ENCODE measurements around the gene PHYH. TPM values are rescaled to one million over a fixed set of nuclear protein-coding genes. Genes with fewer than 3 reads are reported as not detected.

Gene PHYH
- total and polyA plus RNA-seq, 2 of the 4 experiments (the other 2 are of a cell fraction): 10.9 to 13.4 TPM

GRCh38 chr10:13337827-13338196 lies 37.9 kb upstream of the PHYH start:
- Histone ChIP-seq H3K9me3 (ENCODE audit: control insufficient read depth, insufficient read depth, low read length) (no peaks in the 10 kb centered on the region), H2BK120ac (ENCODE audit: low read depth, low read length) (no peak overlapping the region), H2BK20ac (ENCODE audit: low read depth, low read length) (no peak overlapping the region), H3K4ac (ENCODE audit: low read depth, low read length) (no peak overlapping the region), H3K36me3 (ENCODE audit: control insufficient read depth, insufficient read depth, low read length) (peaks cover 28% of the 10 kb centered on the region), H3K4me3 (ENCODE audit: insufficient read depth, low read depth, low read length) (no peak overlapping the region), H3K4me1 (ENCODE audit: control insufficient read depth, insufficient read depth, low read length) (peaks cover 2% of the 10 kb centered on the region; the same call in 1 of the 2 replicates), H3K9ac (ENCODE audit: low read depth, low read length) (no peak overlapping the region), H2AK9ac (replicated peaks; ENCODE audit: low read depth, low read length, poor library complexity) (no peak overlapping the region), H2AFZ (replicated peaks; ENCODE audit: low read length, poor library complexity) (no peak overlapping the region), H3K56ac (ENCODE audit: extremely low read depth, insufficient read depth, low read length) (no peak overlapping the region), H3K23ac (ENCODE audit: low read depth, low read length) (no peak overlapping the region), H2BK15ac (ENCODE audit: low read depth, low read length) (no peak overlapping the region), H4K5ac (ENCODE audit: low read depth, low read length) (no peak overlapping the region), H2BK5ac (ENCODE audit: low read depth, low read length, poor library complexity, severe bottlenecking) (no peak overlapping the region), H3K18ac (ENCODE audit: low read depth, low read length) (no peak overlapping the region), H3K9me1 (ENCODE audit: insufficient read depth, low read length) (peaks cover 6% of the 10 kb centered on the region), H3K27me3 (ENCODE audit: control insufficient read depth, insufficient read depth, low read length) (no peaks in the 10 kb centered on the region), H3K79me1 (ENCODE audit: low read depth in 1 of 2, low read length in 2 of 2) (peaks cover 30 to 50% of the 10 kb centered on the region in 2 experiments), H4K20me1 (ENCODE audit: insufficient read depth, low read length) (no peaks in the 10 kb centered on the region), H3K27ac (ENCODE audit: insufficient read depth, low read length) (no peak overlapping the region), H3K14ac (replicated peaks; ENCODE audit: low read depth, low read length) (no peak overlapping the region), H4K8ac (ENCODE audit: low read depth in 2 of 2, low read length in 2 of 2) (no peak overlapping the region), H3K4me2 (ENCODE audit: low read depth, low read length) (no peak overlapping the region), H2AK5ac (ENCODE audit: low read depth, low read length) (no peak overlapping the region), H4K91ac (ENCODE audit: insufficient read depth, low read depth, low read length) (no peak overlapping the region)
- ATAC-seq (ENCODE audit: low read depth) (no peak), DNase-seq (no peak)
- TF ChIP-seq CHD1 (IDR thresholded peaks at IDR 0.05; ENCODE audit: low read depth, low read length): no peak
- no peak for TF ChIP-seq FOS (IDR thresholded peaks at IDR 0.05; ENCODE audit: low read depth, low read length)
- TF ChIP-seq MAFK (IDR thresholded peaks at IDR 0.05; ENCODE audit: low read depth, low read length): no peak
- TF ChIP-seq NFE2L2 (IDR thresholded peaks at IDR 0.05; ENCODE audit: low read depth, low read length): no peak
- TF ChIP-seq CEBPB (IDR thresholded peaks at IDR 0.05; ENCODE audit: low read depth, low read length): no peak
- TF ChIP-seq RCOR1 (IDR thresholded peaks at IDR 0.05; ENCODE audit: insufficient replicate concordance, low read length): no peak
- TF ChIP-seq RAD21 (IDR thresholded peaks at IDR 0.05; ENCODE audit: low read length): no peak
- no peak for TF ChIP-seq RFX5 (IDR thresholded peaks at IDR 0.05; ENCODE audit: low read depth, low read length)
- TF ChIP-seq CTCF (conservative IDR thresholded peaks at IDR 0.05; ENCODE audit: low read depth, low read length): no peak
- TF ChIP-seq POLR2A (IDR thresholded peaks at IDR 0.05; ENCODE audit: low read depth, low read length): no peak
- TF ChIP-seq MAZ (IDR thresholded peaks at IDR 0.05; ENCODE audit: borderline replicate concordance, low read depth, low read length): no peak
- no peak for TF ChIP-seq BHLHE40 (IDR thresholded peaks at IDR 0.05; ENCODE audit: low read depth, low read length)
- ChIA-PET POLR2A (ENCODE audit: unreplicated experiment) (no interaction called here), CTCF (no interaction called here)
- BruUV-seq (replicated peaks): no TSS peak
- dilution Hi-C loops (cut with HindIII; ENCODE audit: low sequenced_read_pairs, unreplicated experiment) (no loop called here), intact Hi-C loops (cut with micrococcal nuclease) (no loop called here), in situ Hi-C loops (cut with MboI; ENCODE audit: low sequenced_read_pairs) (no loop called here)
- WGBS, 2 experiments (ENCODE audit: extremely low coverage in 2 of 2, insufficient read length in 1 of 2): 80% methylated on average over 1 of the region's 6 CpGs; no CpG with 5 or more reads in 1 of the 2 experiments
